HEK293 (cell line): ENCODE data around the gene LGR5.

Experiments
- CTCF ChIA-PET: fragments of 350-600 bp; formaldehyde crosslinking; extraction: SDS; loops from one replicate; lab custom pipeline; 2021; ENCODE audit warnings: antibody characterized with exemption; lab: Yijun Ruan, JAX
- POLR2A ChIA-PET: fragments of 300-600 bp; formaldehyde crosslinking; extraction: SDS; loops from one replicate; lab custom pipeline; 2020; ENCODE audit warnings: antibody characterized with exemption, inconsistent platforms; lab: Yijun Ruan, JAX
- H3K27ac ChIP-seq: fragments of 200-500 bp; sonication (Bioruptor generic); 2 replicates; pipeline ENCODE4 v1.5.1; 2014; ENCODE audit warnings: low read depth, low read length, control low read depth, inconsistent platforms; ENCODE audit errors: extremely low read depth
- H3K36me3 ChIP-seq, 2 experiments: fragments of 200-500 bp in 1 of 2; sonication (Bioruptor generic) in 1 of 2; 1 replicate in 1 of 2; 2 replicates in 1 of 2; pipeline ENCODE4 v1.5.1; 2014 to 2017; ENCODE audit warnings: inconsistent platforms in 2 of 2, low read length in 2 of 2; ENCODE audit not compliant: control insufficient read depth in 2 of 2, insufficient read depth in 1 of 2
- H3K4me1 ChIP-seq: fragments of 200-500 bp; sonication (Bioruptor generic); 2 replicates; pipeline ENCODE4 v1.5.1; 2014; ENCODE audit warnings: mild to moderate bottlenecking, low read length, inconsistent platforms; ENCODE audit not compliant: control insufficient read depth, insufficient read depth
- H3K4me3 ChIP-seq: 2 replicates; pipeline ENCODE4 v1.5.1; 2011; ENCODE audit warnings: low read depth, mild to moderate bottlenecking, control low read depth, low read length, moderate library complexity
- H3K9me3 ChIP-seq: fragments of 200-500 bp; sonication (Bioruptor generic); 2 replicates; pipeline ENCODE4 v1.5.1; 2014; ENCODE audit warnings: low read depth, low read length, inconsistent platforms; ENCODE audit not compliant: control insufficient read depth, insufficient read depth
- HOXD13 ChIP-seq: sonication (generic); formaldehyde crosslinking; IDR thresholded peaks from 2 replicates; pipeline ENCODE4 v1.8.0; 2022; ENCODE audit warnings: missing genetic modification reagents, borderline replicate concordance
- MYNN ChIP-seq: fragments of 450-650 bp; formaldehyde crosslinking; IDR thresholded peaks from 2 replicates; pipeline ENCODE4 v1.5.1; 2016; ENCODE audit warnings: missing biosample characterization, missing genetic modification characterization, borderline replicate concordance
- PRDM1 ChIP-seq: fragments of 450-650 bp; formaldehyde crosslinking; IDR thresholded peaks from 2 replicates; pipeline ENCODE4; 2016; ENCODE audit warnings: missing biosample characterization, missing genetic modification characterization
- ZBTB20 ChIP-seq: fragments of 450-650 bp; formaldehyde crosslinking; IDR thresholded peaks from 2 replicates; pipeline ENCODE4 v1.5.1; 2016; ENCODE audit warnings: missing biosample characterization, missing genetic modification characterization
- ZBTB21 ChIP-seq: fragments of 450-650 bp; formaldehyde crosslinking; IDR thresholded peaks from 2 replicates; pipeline ENCODE4 v1.5.1; 2017; ENCODE audit warnings: missing biosample characterization, missing genetic modification characterization
- ZBTB49 ChIP-seq: fragments of 450-650 bp; formaldehyde crosslinking; IDR thresholded peaks from 2 replicates; pipeline ENCODE4 v1.5.1; 2016; ENCODE audit warnings: missing biosample characterization, missing genetic modification characterization, low read depth
- ZNF121 ChIP-seq: fragments of 450-650 bp; formaldehyde crosslinking; IDR thresholded peaks from 2 replicates; pipeline ENCODE4 v1.5.1; 2016; ENCODE audit warnings: missing biosample characterization, missing genetic modification characterization
- ZNF16 ChIP-seq: fragments of 450-650 bp; formaldehyde crosslinking; IDR thresholded peaks from 2 replicates; pipeline ENCODE4 v1.5.1; 2016; ENCODE audit warnings: low read depth, missing biosample characterization, missing genetic modification characterization
- ZNF202 ChIP-seq: fragments of 450-650 bp; formaldehyde crosslinking; IDR thresholded peaks from 2 replicates; pipeline ENCODE4 v1.5.1; 2016; ENCODE audit warnings: missing biosample characterization, missing genetic modification characterization, borderline replicate concordance
- ZNF394 ChIP-seq: fragments of 450-650 bp; formaldehyde crosslinking; IDR thresholded peaks from 2 replicates; pipeline ENCODE4 v1.5.1; 2016; ENCODE audit warnings: missing biosample characterization, missing genetic modification characterization, mild to moderate bottlenecking, moderate library complexity, borderline replicate concordance
- ZNF514 ChIP-seq: fragments of 450-650 bp; formaldehyde crosslinking; IDR thresholded peaks from 2 replicates; pipeline ENCODE4 v1.5.1; 2016; ENCODE audit warnings: missing biosample characterization, missing genetic modification characterization
- ZNF558 ChIP-seq: fragments of 450-650 bp; formaldehyde crosslinking; IDR thresholded peaks from 2 replicates; pipeline ENCODE4 v1.5.1; 2016; ENCODE audit warnings: missing biosample characterization, missing genetic modification characterization
- ZNF623 ChIP-seq: fragments of 450-650 bp; formaldehyde crosslinking; IDR thresholded peaks from 2 replicates; pipeline ENCODE4 v1.5.1; 2016; ENCODE audit warnings: missing biosample characterization, missing genetic modification characterization
- ZNF837 ChIP-seq: fragments of 450-650 bp; formaldehyde crosslinking; IDR thresholded peaks from 2 replicates; pipeline ENCODE4 v1.5.1; 2016; ENCODE audit warnings: missing biosample characterization, missing genetic modification characterization
- TF ChIP-seq, protein P1 (sequence below): fragments of 450-650 bp; formaldehyde crosslinking; IDR thresholded peaks from 2 replicates; pipeline ENCODE4 v1.5.1; 2016; ENCODE audit warnings: missing biosample characterization, missing genetic modification characterization
- TF ChIP-seq, protein P2 (sequence below): fragments of 450-650 bp; formaldehyde crosslinking; IDR thresholded peaks from 2 replicates; pipeline ENCODE4 v1.5.1; 2016; ENCODE audit warnings: missing biosample characterization, missing genetic modification characterization, borderline replicate concordance
- TF ChIP-seq, protein P3 (sequence below): fragments of 450-650 bp; formaldehyde crosslinking; IDR thresholded peaks from 2 replicates; pipeline ENCODE4 v1.5.1; 2016; ENCODE audit warnings: missing biosample characterization, missing genetic modification characterization
- TF ChIP-seq, protein P4 (sequence below): fragments of 450-650 bp; formaldehyde crosslinking; IDR thresholded peaks from 2 replicates; pipeline ENCODE4 v1.5.1; 2017; ENCODE audit warnings: missing biosample characterization, missing genetic modification characterization

The LGR5 gene

GRCh38 chr12:71599210-71599609 is 159.6 kb downstream of the LGR5 start:
- no peaks in the 10 kb centered on the region; the same call in 1 of the 2 replicates for H3K9me3 ChIP-seq
- H3K4me3 ChIP-seq = no peak overlapping the region
- no peak overlapping the region for H3K27ac ChIP-seq
- ChIA-PET POLR2A (no interaction called here), CTCF (no interaction called here)
- H3K4me1 ChIP-seq = no peaks in the 10 kb centered on the region
- TF ChIP-seq MYNN (tag by site-specific recombination) (no peak), ZBTB49 (tag by site-specific recombination) (no peak), ZNF514 (tag by site-specific recombination) (no peak), ZNF837 (no peak), ZBTB20 (tag by site-specific recombination) (no peak), ZNF394 (tag by site-specific recombination) (no peak)
- TF ChIP-seq, protein P1, sequence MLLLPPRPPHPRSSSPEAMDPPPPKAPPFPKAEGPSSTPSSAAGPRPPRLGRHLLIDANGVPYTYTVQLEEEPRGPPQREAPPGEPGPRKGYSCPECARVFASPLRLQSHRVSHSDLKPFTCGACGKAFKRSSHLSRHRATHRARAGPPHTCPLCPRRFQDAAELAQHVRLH = no peak
- H3K36me3 ChIP-seq = no peaks in the 10 kb centered on the region

DNA sequence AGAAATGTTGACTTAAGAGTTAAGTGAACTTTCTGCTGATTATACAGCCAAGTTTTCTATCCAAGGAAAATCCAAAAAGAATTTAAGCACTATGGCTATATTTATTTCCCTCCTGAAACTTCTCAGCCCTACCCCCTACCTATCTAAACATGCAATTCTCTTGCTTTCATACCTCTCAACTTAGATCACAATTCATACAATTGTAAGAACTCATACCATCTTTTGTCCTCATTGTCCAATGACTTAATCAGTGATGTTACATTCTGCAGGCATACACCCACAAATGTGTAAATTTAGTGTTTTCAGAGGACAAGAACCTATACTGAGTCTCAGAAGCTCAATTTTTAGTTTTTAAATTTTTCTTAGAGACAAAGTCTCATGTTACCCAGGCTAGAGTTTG is 161.9 kb downstream of the LGR5 start:
- CTCF ChIA-PET = interaction anchor here (0.7 kb wide), 1 partner anchor 24 kb away, joined by 3 read pairs; no protein-coding TSS in a partner anchor
- no peaks in the 10 kb centered on the region; the same call in 1 of the 2 replicates for H3K9me3 ChIP-seq
- H3K4me1 ChIP-seq = no peaks in the 10 kb centered on the region
- H3K4me3 ChIP-seq = no peak overlapping the region
- peaks cover 4 to 7% of the 10 kb centered on the region in 2 experiments for H3K36me3 ChIP-seq
- TF ChIP-seq ZNF16 (tag by site-specific recombination) (no peak), ZNF202 (tag by site-specific recombination) (no peak), ZNF623 (tag by site-specific recombination) (no peak), ZNF121 (no peak), ZNF558 (tag by site-specific recombination) (no peak), HOXD13 (no peak), ZBTB21 (no peak), PRDM1 (no peak)
- TF ChIP-seq, protein P2, sequence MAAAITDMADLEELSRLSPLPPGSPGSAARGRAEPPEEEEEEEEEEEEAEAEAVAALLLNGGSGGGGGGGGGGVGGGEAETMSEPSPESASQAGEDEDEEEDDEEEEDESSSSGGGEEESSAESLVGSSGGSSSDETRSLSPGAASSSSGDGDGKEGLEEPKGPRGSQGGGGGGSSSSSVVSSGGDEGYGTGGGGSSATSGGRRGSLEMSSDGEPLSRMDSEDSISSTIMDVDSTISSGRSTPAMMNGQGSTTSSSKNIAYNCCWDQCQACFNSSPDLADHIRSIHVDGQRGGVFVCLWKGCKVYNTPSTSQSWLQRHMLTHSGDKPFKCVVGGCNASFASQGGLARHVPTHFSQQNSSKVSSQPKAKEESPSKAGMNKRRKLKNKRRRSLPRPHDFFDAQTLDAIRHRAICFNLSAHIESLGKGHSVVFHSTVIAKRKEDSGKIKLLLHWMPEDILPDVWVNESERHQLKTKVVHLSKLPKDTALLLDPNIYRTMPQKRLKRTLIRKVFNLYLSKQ = no peak
- TF ChIP-seq, protein P3, sequence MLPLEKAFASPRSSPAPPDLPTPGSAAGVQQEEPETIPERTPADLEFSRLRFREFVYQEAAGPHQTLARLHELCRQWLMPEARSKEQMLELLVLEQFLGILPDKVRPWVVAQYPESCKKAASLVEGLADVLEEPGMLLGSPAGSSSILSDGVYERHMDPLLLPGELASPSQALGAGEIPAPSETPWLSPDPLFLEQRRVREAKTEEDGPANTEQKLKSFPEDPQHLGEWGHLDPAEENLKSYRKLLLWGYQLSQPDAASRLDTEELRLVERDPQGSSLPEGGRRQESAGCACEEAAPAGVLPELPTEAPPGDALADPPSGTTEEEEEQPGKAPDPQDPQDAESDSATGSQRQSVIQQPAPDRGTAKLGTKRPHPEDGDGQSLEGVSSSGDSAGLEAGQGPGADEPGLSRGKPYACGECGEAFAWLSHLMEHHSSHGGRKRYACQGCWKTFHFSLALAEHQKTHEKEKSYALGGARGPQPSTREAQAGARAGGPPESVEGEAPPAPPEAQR = no peak
- TF ChIP-seq, protein P4, sequence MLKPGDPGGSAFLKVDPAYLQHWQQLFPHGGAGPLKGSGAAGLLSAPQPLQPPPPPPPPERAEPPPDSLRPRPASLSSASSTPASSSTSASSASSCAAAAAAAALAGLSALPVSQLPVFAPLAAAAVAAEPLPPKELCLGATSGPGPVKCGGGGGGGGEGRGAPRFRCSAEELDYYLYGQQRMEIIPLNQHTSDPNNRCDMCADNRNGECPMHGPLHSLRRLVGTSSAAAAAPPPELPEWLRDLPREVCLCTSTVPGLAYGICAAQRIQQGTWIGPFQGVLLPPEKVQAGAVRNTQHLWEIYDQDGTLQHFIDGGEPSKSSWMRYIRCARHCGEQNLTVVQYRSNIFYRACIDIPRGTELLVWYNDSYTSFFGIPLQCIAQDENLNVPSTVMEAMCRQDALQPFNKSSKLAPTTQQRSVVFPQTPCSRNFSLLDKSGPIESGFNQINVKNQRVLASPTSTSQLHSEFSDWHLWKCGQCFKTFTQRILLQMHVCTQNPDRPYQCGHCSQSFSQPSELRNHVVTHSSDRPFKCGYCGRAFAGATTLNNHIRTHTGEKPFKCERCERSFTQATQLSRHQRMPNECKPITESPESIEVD (tag by site-specific recombination) = no peak
- POLR2A ChIA-PET = no interaction called here
- no peak overlapping the region for H3K27ac ChIP-seq
